Stimulated activated naive CD8-positive, alpha-beta T cell treated with anti-CD3 and anti-CD28 coated beads, Interleukin-15, amount 100 ng/mL, for 72 hours (primary cell): Measurements from ENCODE around the gene STK36.
"Not testable (repeated sequence)": the region's sequence is repeated elsewhere in the genome, so short reads cannot be mapped to it uniquely, and the experiment has no call there.

Experiments
- ATAC-seq: fragments of 150-1000 bp; cut with Tn5 transposase; 2 replicates; pipeline ENCODE4 v1.10.0; 2021; ENCODE audit warnings: mild to moderate bottlenecking, moderate library complexity
- DNase-seq, 2 donors: peaks; one replicate each; pipeline ENCODE4 v3.0.0; 2021 to 2022
- H3K27ac Mint-ChIP-seq, 2 donors: one replicate each; pipeline ENCODE4 v1.8.0; 2022; ENCODE audit warnings: mild to moderate bottlenecking in 2 of 2, mixed read lengths in 2 of 2, moderate library complexity in 2 of 2
- H3K27me3 Mint-ChIP-seq: one replicate; pipeline ENCODE4 v1.8.0; 2022; ENCODE audit warnings: mixed read lengths
- H3K4me1 Mint-ChIP-seq: one replicate; pipeline ENCODE4 v1.8.0; 2022; ENCODE audit warnings: mild to moderate bottlenecking, mixed read lengths
- H3K4me3 Mint-ChIP-seq, 2 donors: one replicate each; pipeline ENCODE4 v1.8.0; 2022; ENCODE audit warnings: mild to moderate bottlenecking in 2 of 2, mixed read lengths in 2 of 2, moderate library complexity in 1 of 2
- H3K9me3 Mint-ChIP-seq, 2 donors: one replicate each; pipeline ENCODE4 v1.8.0; 2022; ENCODE audit warnings: mixed read lengths in 2 of 2

The STK36 gene

DNA sequence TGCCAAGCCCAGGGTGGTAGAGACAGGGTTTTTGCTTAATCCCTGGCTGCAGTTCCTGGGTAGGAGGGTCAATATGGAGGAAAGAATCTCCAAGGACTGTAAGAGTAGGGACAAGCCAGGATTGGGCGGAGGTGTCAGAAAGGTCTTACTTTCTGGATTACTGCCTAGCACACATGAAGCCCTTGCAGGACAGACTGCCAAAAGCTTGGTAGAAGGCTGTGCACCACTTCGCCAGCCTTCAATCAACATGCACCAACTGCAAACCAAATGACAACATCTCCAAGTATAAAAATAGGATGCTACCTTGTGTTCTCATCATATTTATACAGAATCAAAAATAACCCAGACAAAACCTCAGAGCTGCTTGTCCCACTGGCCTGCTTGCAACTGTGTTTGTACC, 16.1 kb upstream of the STK36 start:
- Mint-ChIP-seq H3K9me3 (no peaks in the 10 kb centered on the region), H3K27ac (no peak overlapping the region), H3K4me1 (peaks cover 54% of the 10 kb centered on the region), H3K4me3 (no peak overlapping the region), H3K27me3 (no peaks in the 10 kb centered on the region)
- no peak for ATAC-seq
- DNase-seq, result no peak

DNA sequence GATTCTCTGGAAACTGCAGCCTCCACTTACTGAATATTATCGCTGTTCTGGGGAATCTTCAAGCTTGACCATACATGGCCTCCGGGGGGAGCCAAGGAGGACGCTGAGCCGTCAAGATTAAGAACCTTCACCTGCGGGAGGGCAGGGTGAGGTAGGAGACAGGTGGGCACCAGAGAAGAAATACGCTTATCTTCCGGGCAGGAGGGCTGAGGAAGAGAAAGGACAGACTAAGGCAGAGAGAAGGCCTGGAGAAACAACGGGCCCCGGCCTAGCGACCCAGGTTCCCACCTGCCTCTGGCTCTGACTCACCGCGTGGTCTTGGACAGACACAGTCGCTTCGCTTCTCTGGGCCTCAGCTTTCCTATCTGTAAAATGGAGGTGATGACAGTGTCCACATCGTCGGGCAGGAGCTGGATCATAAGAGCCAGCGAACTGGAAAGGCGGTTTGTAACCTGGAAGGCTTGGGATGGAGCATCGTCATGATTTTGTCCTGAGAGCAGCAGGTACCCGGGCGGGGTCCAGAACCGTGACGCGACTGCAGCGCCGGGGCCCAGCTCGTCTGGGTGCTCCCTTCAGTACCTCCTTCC, 13.1 kb upstream of the STK36 start:
- Mint-ChIP-seq H3K27me3 (no peaks in the 10 kb centered on the region), H3K4me1 (peaks cover 60% of the 10 kb centered on the region), H3K9me3 (no peaks in the 10 kb centered on the region), H3K4me3 (peak overlapping the region; percentile 92 to 99), H3K27ac (peak overlapping the region; percentile 93 to 98)
- DNase-seq (peak; percentile 43 to 53), ATAC-seq (peak; percentile 53)

DNA sequence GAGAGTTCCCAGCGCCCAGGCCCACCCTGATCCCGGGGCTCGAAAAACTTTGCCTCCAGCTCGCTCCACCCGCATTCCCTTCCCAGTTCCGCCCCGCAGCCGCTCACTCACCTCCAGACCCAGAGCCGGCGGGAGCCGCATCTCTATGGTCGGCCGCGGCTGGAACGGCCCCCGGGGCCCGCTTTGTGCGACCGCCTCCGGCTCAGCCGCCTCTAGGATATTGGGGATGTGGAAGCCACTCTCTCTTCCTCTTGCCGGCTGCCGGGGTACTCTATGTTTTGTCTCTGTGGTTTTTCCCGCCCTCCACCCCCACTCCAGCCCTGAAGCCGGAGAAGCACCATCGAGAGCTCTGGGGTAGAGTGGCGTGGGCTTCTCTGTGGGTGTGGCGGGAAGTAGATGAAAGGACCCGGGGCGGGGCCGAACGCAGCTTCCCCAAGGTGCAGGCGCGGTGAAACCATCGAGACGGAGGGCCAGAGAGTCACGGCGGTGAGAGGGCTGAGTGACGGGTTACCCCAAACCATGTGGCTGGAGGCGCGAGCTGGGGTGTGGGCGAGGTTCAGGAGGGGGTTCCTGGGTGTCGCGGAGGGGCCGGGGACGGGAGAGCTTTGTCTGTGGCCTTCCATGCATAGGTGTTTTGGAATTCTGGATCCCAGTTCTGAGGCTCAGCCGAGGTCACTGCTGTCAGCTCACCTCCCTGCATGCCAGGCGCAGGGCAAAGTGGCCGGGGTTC, 12.5 kb upstream of the STK36 start, which contains the start of the genes BCS1L and ZNF142:
Gene BCS1L, plus strand, starts transcription at position 426 of the 730 bp plus-strand sequence. CDS start 1,305 bp downstream, outside the sequence.
Gene ZNF142, minus strand, starts transcription at position 366 of the 730 bp plus-strand sequence. CDS start 3,194 bp downstream, outside the sequence.
- H3K27ac Mint-ChIP-seq, result peak within 1 kb of the TSS; percentile 93 to 98
- H3K27me3 Mint-ChIP-seq, result no peaks in the 10 kb centered on the region
- H3K9me3 Mint-ChIP-seq, result no peaks in the 10 kb centered on the region
- ATAC-seq, result peak; percentile 98
- H3K4me3 Mint-ChIP-seq, result peak within 1 kb of the TSS; percentile 92 to 99
- H3K4me1 Mint-ChIP-seq, result peaks cover 60% of the 10 kb centered on the region
- peak; percentile 90 to 94 for DNase-seq

DNA sequence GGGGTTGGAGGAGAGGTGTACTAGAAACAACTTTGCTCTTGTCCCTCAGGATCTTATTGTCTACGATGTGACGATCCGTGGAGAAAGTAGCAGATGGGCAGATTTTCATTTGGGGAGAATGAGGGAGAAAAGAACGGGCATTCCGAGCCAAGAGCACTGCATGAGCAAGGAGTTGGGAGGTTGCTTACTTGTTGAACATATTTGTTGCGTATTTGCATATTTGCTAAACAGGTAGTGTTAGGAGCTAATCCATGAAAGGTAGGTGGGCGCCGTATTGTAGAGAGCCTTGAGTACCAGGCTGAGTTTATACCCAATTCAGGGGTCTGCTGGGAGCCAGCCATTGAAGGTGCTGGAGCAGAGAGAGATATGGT, 11.9 kb upstream of the STK36 start:
- H3K9me3 Mint-ChIP-seq, result no peaks in the 10 kb centered on the region
- no peak for DNase-seq
- H3K27me3 Mint-ChIP-seq, result no peaks in the 10 kb centered on the region
- peak overlapping the region; percentile 74 to 98 for H3K27ac Mint-ChIP-seq
- ATAC-seq, result no peak
- H3K4me1 Mint-ChIP-seq, result peaks cover 58% of the 10 kb centered on the region
- peak overlapping the region; percentile 92 to 99 for H3K4me3 Mint-ChIP-seq

DNA sequence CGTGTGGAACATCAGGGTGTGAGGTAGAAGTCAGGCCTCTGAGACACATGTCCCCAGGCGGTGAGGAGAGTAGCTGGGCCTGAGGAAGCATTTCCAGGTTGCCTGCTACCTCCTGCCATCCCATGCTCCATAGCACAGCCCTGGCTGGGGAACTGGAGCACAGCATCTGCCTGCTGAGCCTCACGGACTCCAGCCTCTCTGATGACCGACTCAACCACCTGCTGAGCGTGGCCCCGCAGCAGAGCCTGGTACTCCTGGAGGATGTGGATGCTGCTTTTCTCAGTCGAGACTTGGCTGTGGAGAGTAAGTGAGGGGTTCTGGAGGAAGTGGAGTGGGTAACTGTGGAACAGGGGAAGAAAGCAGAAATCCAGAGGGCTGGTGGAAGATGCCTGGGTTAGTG, 9.5 kb upstream of the STK36 start:
- H3K27ac Mint-ChIP-seq, result peak overlapping the region in 1 of 2 donors; percentile 15
- H3K27me3 Mint-ChIP-seq, result no peaks in the 10 kb centered on the region
- H3K4me1 Mint-ChIP-seq, result peaks cover 39% of the 10 kb centered on the region
- no peaks in the 10 kb centered on the region for H3K9me3 Mint-ChIP-seq
- ATAC-seq, result no peak
- DNase-seq, result no peak
- H3K4me3 Mint-ChIP-seq, result no peak overlapping the region

DNA sequence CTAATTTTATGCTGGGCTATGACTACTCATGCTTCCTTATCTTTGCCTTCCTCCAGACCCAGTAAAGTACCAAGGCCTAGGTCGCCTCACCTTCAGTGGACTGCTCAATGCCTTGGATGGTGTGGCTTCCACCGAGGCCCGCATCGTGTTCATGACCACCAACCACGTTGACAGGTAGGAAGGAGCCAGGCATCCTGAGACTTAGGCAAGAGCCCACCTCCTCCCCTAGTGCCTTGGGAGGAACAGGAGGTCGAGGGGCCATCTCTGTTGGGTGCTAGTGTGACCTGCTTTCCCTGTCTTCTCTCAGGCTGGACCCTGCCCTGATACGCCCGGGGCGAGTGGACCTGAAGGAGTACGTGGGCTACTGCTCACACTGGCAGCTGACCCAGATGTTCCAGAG, 9.1 kb upstream of the STK36 start:
- Mint-ChIP-seq H3K9me3 (no peaks in the 10 kb centered on the region), H3K4me3 (no peak overlapping the region), H3K27ac (no peak overlapping the region), H3K27me3 (no peaks in the 10 kb centered on the region), H3K4me1 (peaks cover 35% of the 10 kb centered on the region)
- ATAC-seq, result no peak
- DNase-seq, result no peak

DNA sequence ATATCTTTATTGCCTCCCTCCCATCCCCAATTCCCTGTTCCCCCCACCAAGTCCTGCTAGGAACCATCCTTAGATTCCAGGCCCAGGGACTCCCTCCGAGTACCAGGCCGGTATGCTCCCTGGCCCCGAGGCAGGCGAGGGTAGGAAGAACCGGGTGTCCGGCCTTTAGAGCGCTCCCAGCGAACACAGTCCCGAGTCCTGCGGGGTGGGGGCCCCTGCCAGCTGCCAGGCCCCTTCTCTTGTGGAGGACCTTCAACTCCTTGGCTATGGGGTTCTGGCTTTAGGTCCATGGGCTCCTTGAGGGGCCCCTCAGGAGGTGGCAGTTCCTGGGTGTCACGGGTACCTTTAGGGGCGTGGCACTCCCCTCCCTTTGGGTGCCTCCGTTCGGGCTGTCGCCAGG, 8.0 kb upstream of the STK36 start:
- H3K9me3 Mint-ChIP-seq, result no peaks in the 10 kb centered on the region
- no peak overlapping the region for H3K27ac Mint-ChIP-seq
- DNase-seq (no peak), ATAC-seq (no peak)
- H3K4me1 Mint-ChIP-seq, result peaks cover 26% of the 10 kb centered on the region
- no peaks in the 10 kb centered on the region for H3K27me3 Mint-ChIP-seq
- no peak overlapping the region for H3K4me3 Mint-ChIP-seq

DNA sequence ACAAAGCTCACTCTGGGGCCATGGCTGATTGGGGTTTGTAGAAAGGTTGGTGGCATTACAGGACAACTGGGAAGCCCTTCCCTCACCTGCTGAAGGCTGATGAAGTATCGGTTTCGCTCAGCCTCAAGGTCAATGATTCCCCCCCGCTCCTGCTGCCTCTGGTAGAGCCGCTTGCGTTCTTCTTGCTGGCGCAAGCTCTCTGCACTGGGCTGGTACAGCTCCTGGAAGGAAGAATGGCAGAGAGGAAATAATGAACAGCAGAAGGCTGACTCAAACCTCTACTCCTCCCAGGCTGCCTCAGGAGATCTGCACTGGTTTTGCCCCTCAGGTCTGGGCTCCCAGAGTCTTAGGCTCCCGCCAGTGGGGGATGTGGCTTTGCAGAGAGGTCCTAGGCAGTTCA, 7.2 kb upstream of the STK36 start:
- Mint-ChIP-seq H3K27ac (no peak overlapping the region), H3K27me3 (no peaks in the 10 kb centered on the region), H3K4me1 (peaks cover 24% of the 10 kb centered on the region), H3K9me3 (no peaks in the 10 kb centered on the region), H3K4me3 (no peak overlapping the region)
- DNase-seq (no peak), ATAC-seq (no peak)

DNA sequence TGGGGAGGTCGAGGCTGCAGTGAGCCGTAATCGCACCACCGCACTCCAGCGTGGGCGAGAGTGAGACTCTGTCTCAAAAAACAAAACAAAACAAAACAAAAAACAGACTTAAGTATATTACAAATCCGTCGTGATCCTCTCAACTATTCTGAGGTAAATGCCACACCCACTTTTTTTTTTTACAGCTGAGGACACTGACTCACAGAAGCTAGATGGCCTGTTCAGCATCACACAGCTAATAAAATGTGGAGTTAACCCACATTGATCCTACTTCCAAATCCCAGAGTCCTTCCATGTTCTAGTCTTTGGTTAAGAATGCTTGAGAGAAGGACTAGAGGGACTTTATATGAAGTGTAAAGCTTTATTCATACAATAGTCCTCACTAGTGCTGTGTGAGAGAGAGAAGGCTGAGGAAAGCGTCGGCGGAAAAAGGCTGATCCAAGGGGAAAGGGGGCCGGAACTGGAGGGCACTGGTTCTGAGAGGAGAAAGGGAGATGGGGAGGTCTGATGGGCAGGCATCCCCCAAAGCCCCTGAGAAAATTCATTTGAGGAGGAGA, 711 bp upstream of the STK36 start:
- Mint-ChIP-seq H3K27me3 (no peaks in the 10 kb centered on the region), H3K4me3 (peak overlapping the region; percentile 97 to 100), H3K9me3 (no peaks in the 10 kb centered on the region), H3K27ac (peak overlapping the region; percentile 97 to 98), H3K4me1 (peaks cover 33% of the 10 kb centered on the region)
- DNase-seq (no peak), ATAC-seq (no peak)

DNA sequence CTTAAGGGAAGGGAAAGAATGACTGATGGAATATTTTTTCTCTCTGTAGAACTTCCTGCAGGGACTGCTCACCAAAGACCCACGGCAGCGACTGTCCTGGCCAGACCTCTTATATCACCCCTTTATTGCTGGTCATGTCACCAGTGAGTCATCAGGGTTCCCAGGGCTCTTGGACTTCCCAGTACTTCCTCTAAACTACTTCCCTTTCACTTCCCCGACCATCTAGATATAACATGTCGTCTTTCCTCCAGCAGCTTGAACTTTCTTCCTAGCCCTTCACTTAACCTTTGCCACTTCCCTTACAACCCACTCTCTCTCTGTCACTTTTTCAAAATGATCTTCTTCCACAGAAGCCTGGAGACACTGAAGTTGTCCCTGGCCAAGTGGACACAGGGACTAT, 7.2 kb downstream of the STK36 start:
- H3K4me1 Mint-ChIP-seq, result peaks cover under 1% of the 10 kb centered on the region
- H3K4me3 Mint-ChIP-seq, result no peak overlapping the region
- ATAC-seq, result no peak
- H3K9me3 Mint-ChIP-seq, result no peaks in the 10 kb centered on the region
- H3K27ac Mint-ChIP-seq, result no peak overlapping the region
- H3K27me3 Mint-ChIP-seq, result no peaks in the 10 kb centered on the region
- DNase-seq, result no peak

DNA sequence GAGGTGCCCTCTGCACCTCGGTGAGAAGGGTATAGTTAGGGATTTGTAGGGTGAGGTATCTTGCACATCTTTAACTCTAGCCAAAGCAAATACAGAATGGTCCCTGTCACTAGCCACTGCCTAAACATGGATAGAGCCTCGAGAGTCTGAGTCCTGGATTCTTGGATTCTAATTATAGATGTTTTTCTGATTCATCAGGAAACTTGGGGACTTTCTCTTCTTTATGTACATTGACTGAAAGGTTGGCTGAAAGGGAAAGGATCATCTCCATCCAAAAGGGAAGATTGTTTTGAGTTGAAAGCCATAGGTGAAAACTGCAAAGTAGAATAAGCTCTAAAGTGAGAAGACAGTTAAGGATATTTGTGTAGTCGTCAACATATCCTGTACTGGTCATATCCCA, 8.2 kb downstream of the STK36 start:
- no peak for ATAC-seq
- no peaks in the 10 kb centered on the region for H3K4me1 Mint-ChIP-seq

DNA sequence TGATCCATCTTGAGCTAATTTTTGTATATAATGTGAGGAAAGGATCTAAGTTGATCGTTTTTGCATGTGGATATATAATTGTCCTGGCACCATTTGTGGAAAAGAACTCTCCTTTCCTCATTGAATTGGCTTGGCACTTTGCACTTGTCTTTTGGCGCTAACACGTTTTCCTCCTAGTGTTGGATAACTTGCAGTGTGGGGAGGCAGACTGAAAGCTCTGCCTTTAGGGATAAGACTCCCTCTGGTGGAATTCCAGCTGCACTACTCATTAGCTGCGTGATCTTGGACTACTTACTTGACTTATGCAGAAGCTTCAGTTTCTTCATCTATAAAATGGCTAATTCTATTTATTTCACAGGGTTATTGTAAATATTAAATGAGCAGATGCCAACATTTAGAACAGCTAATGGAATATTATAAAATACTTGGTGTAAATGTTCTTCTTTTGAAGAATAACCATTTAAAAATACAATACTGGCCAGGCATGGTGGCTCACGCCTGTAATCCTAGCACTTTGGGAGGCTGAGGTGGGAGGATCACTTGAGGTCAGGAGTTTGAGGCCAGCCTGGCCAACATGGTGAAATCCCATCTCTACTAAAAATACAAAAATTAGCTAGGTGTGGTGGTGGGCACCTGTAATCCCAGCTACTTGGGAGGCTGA, 15.6 kb downstream of the STK36 start:
- not testable (repeated sequence) for H3K4me1 Mint-ChIP-seq, H3K27ac Mint-ChIP-seq, H3K9me3 Mint-ChIP-seq, H3K27me3 Mint-ChIP-seq, H3K4me3 Mint-ChIP-seq
- ATAC-seq, result peak; percentile 79
- peak; percentile 18 to 29 for DNase-seq

More for the DNA sequence above, 8.2 kb downstream of the STK36 start:
- no peaks in the 10 kb centered on the region for H3K9me3 Mint-ChIP-seq
- no peak for DNase-seq
- H3K27ac Mint-ChIP-seq, result no peak overlapping the region
- H3K27me3 Mint-ChIP-seq, result no peaks in the 10 kb centered on the region
- H3K4me3 Mint-ChIP-seq, result no peak overlapping the region

DNA sequence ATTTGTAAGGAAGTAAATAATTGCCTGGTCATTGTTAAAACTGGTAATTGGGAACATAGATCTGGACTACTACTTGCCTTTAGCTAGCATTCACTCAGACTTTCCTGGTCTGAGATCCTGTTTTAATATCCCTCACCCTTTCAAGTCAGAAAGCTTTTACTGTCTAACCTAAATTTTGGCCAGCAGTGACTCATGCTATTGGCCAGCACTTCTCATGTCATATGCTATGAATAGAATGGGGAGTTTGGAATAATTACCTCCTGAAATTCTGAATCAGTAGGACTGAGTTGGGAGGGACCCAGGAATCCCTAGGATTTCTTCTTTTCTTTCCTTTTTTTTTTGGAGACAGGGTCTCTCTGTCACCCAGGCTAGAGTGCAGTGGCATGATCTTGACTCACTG, 19.3 kb downstream of the STK36 start:
- H3K27me3 Mint-ChIP-seq, result no peaks in the 10 kb centered on the region
- H3K27ac Mint-ChIP-seq, result peak overlapping the region in 1 of 2 donors; percentile 81
- ATAC-seq, result no peak
- no peak for DNase-seq
- no peaks in the 10 kb centered on the region for H3K4me1 Mint-ChIP-seq
- H3K4me3 Mint-ChIP-seq, result no peak overlapping the region
- H3K9me3 Mint-ChIP-seq, result no peaks in the 10 kb centered on the region

DNA sequence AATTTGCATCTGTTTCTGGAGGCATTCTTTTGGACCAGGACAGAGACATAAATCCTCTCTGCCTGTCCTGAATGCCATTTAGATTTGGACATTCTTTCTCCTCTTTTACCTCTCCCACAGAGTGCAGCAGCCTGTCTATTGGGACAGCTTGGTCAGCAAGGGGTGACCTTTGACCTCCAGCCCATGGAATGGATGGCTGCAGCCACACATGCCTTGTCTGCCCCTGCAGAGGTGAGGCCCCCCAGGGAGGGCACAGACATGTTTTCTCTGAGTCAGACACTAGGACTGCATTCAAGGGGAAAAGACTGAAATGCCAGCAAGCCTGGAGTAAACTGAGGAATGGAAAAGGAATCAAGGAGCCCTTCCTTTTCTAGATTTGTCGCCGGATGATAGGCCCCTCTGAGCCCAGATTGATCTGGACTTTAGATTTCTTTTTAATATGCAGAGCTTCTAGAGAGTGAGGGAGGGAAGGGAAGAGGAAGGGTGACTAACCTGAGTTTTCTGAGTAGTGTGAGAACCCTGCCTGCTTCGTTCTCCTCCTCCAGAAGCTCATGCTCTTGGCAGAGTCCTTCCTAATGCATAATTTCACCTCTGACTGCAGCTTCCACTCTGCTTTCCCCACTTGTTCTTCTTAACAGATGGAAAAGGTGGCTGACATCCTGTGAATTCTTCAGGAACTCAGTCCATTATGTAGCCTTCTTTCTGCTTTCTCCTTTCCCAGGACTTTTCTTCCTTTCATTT, 22.7 kb downstream of the STK36 start:
- no peaks in the 10 kb centered on the region for H3K9me3 Mint-ChIP-seq
- DNase-seq (no peak), ATAC-seq (no peak)
- no peaks in the 10 kb centered on the region for H3K27me3 Mint-ChIP-seq
- H3K4me1 Mint-ChIP-seq, result no peaks in the 10 kb centered on the region
- no peak overlapping the region for H3K27ac Mint-ChIP-seq
- no peak overlapping the region for H3K4me3 Mint-ChIP-seq

DNA sequence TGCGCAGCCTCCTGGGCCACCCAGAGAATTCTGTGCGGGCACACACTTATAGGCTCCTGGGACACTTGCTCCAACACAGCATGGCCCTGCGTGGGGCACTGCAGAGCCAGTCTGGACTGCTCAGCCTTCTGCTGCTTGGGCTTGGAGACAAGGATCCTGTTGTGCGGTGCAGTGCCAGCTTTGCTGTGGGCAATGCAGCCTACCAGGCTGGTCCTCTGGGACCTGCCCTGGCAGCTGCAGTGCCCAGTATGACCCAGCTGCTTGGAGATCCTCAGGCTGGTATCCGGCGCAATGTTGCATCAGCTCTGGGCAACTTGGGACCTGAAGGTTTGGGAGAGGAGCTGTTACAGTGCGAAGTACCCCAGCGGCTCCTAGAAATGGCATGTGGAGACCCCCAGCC, 27.0 kb downstream of the STK36 start:
- H3K9me3 Mint-ChIP-seq, result no peaks in the 10 kb centered on the region

More for the DNA sequence above, 27.0 kb downstream of the STK36 start:
- Mint-ChIP-seq H3K27me3 (no peaks in the 10 kb centered on the region), H3K27ac (no peak overlapping the region), H3K4me3 (no peak overlapping the region), H3K4me1 (no peaks in the 10 kb centered on the region)
- no peak for DNase-seq
- ATAC-seq, result no peak
